H9 (cell line): ENCODE data around the gene CCT2. TPM values are rescaled to one million over a fixed set of nuclear protein-coding genes. Genes with fewer than 3 reads are reported as not detected.

Experiments
- DNase-seq: peaks from one replicate; pipeline ENCODE4 v3.0.0-alpha.2; 2017
- H2AFZ ChIP-seq: one replicate; pipeline ENCODE4 v1.6.1; 2013; ENCODE audit warnings: mild to moderate bottlenecking, low read length, control low read depth, moderate library complexity
- H2AK5ac ChIP-seq: 2 replicates; pipeline ENCODE4 v1.6.1; 2013; ENCODE audit warnings: low read length, control low read depth, mixed read lengths; ENCODE audit not compliant: insufficient read length
- H2BK120ac ChIP-seq: one replicate; pipeline ENCODE4 v1.6.1; 2013; ENCODE audit warnings: low read depth, mild to moderate bottlenecking, low read length, control low read depth, inconsistent platforms; ENCODE audit not compliant: poor library complexity, severe bottlenecking
- H2BK12ac ChIP-seq: 2 replicates; pipeline ENCODE4 v1.6.1; 2013; ENCODE audit warnings: low read length, control low read depth, mixed read lengths, low read depth; ENCODE audit not compliant: insufficient read length
- H2BK15ac ChIP-seq: 2 replicates; pipeline ENCODE4 v1.6.1; 2013; ENCODE audit warnings: low read depth, low read length, control low read depth
- H2BK20ac ChIP-seq: one replicate; pipeline ENCODE4 v1.6.1; 2013; ENCODE audit warnings: low read depth, mild to moderate bottlenecking, low read length, control low read depth, inconsistent platforms; ENCODE audit not compliant: poor library complexity, severe bottlenecking
- H2BK5ac ChIP-seq: 2 replicates; pipeline ENCODE4 v1.6.1; 2013; ENCODE audit warnings: low read length, control low read depth, mixed read lengths; ENCODE audit not compliant: insufficient read length
- H3K14ac ChIP-seq: 2 replicates; pipeline ENCODE4 v1.6.1; 2013; ENCODE audit warnings: low read length, control low read depth; ENCODE audit not compliant: insufficient read depth
- H3K18ac ChIP-seq: 2 replicates; pipeline ENCODE4 v1.6.1; 2013; ENCODE audit warnings: low read depth, mild to moderate bottlenecking, mixed read lengths, low read length, control low read depth; ENCODE audit not compliant: insufficient read length
- H3K23ac ChIP-seq: 2 replicates; pipeline ENCODE4 v1.6.1; 2013; ENCODE audit warnings: low read length, control low read depth, mixed read lengths, low read depth; ENCODE audit not compliant: insufficient read length
- H3K23me2 ChIP-seq: 2 replicates; pipeline ENCODE4 v1.6.1; 2013; ENCODE audit warnings: low read depth, mild to moderate bottlenecking, mixed read lengths, low read length, control low read depth; ENCODE audit not compliant: insufficient read length, poor library complexity, severe bottlenecking
- H3K27ac ChIP-seq: 2 replicates; pipeline ENCODE4 v1.5.1; 2013; ENCODE audit warnings: low read length, control low read depth, mixed read lengths, low read depth; ENCODE audit not compliant: insufficient read length
- H3K27me3 ChIP-seq: 2 replicates; pipeline ENCODE4 v1.6.1; 2013; ENCODE audit warnings: low read length, control low read depth, inconsistent platforms; ENCODE audit not compliant: insufficient read depth
- H3K4ac ChIP-seq: 2 replicates; pipeline ENCODE4 v1.6.1; 2013; ENCODE audit warnings: low read depth, mild to moderate bottlenecking, control low read depth, inconsistent platforms, low read length, moderate library complexity
- H3K4me1 ChIP-seq: 2 replicates; pipeline ENCODE4 v1.6.1; 2013; ENCODE audit warnings: low read length, control low read depth, inconsistent platforms; ENCODE audit not compliant: insufficient read depth
- H3K4me2 ChIP-seq: 2 replicates; pipeline ENCODE4 v1.6.1; 2013; ENCODE audit warnings: low read length, control low read depth, mixed read lengths; ENCODE audit not compliant: insufficient read length, insufficient read depth
- H3K56ac ChIP-seq: 2 replicates; pipeline ENCODE4 v1.6.1; 2013; ENCODE audit warnings: low read depth, mild to moderate bottlenecking, mixed read lengths, low read length, control low read depth; ENCODE audit not compliant: insufficient read length
- H3K79me1 ChIP-seq: 2 replicates; pipeline ENCODE4 v1.6.1; 2013; ENCODE audit warnings: low read depth, mild to moderate bottlenecking, moderate library complexity, low read length, control low read depth, inconsistent platforms; ENCODE audit not compliant: insufficient read depth, poor library complexity, severe bottlenecking
- H3K79me2 ChIP-seq: 2 replicates; pipeline ENCODE4 v1.6.1; 2013; ENCODE audit warnings: low read length, control low read depth, inconsistent platforms; ENCODE audit not compliant: insufficient read depth
- H3K9ac ChIP-seq: 2 replicates; pipeline ENCODE4 v1.6.1; 2013; ENCODE audit warnings: low read length, control low read depth, mixed read lengths; ENCODE audit not compliant: insufficient read length; ENCODE audit errors: extremely low read depth
- H3K9me3 ChIP-seq: one replicate; pipeline ENCODE4 v1.6.1; 2013; ENCODE audit warnings: low read depth, low read length, inconsistent platforms; ENCODE audit not compliant: control insufficient read depth
- H3T11ph ChIP-seq: one replicate; pipeline ENCODE4 v1.6.1; 2013; ENCODE audit warnings: mild to moderate bottlenecking, low read length, control low read depth, inconsistent platforms
- H4K20me1 ChIP-seq: one replicate; pipeline ENCODE4 v1.6.1; 2013; ENCODE audit not compliant: control insufficient read depth, insufficient read length, insufficient read depth
- H4K5ac ChIP-seq: 2 replicates; pipeline ENCODE4 v1.6.1; 2013; ENCODE audit warnings: low read depth, mild to moderate bottlenecking, mixed read lengths, low read length, control low read depth; ENCODE audit not compliant: insufficient read length
- H4K8ac ChIP-seq: replicated peaks from 2 replicates; pipeline ENCODE4 v1.6.1; 2013; ENCODE audit warnings: low read length, control low read depth, mixed read lengths, low read depth; ENCODE audit not compliant: insufficient read length
- H4K91ac ChIP-seq: 2 replicates; pipeline ENCODE4 v1.6.1; 2013; ENCODE audit warnings: low read depth, mild to moderate bottlenecking, moderate library complexity, mixed read lengths, low read length, control low read depth; ENCODE audit not compliant: insufficient read length
- H3K27ac Mint-ChIP-seq, 3 experiments: 2 replicates in 2 of 3; 3 replicates in 1 of 3; pipeline ENCODE4 v1.8.0; 2020 to 2021; ENCODE audit warnings: mixed read lengths in 3 of 3, mild to moderate bottlenecking in 1 of 3, moderate library complexity in 1 of 3
- H3K27me3 Mint-ChIP-seq: 2 replicates; pipeline ENCODE4 v1.8.0; 2021; ENCODE audit warnings: low read depth, mild to moderate bottlenecking, moderate library complexity, mixed read lengths
- H3K36me3 Mint-ChIP-seq, 3 experiments: 2 replicates in 2 of 3; 3 replicates in 1 of 3; pipeline ENCODE4 v1.8.0; 2020 to 2021; ENCODE audit warnings: low read depth in 3 of 3, mixed read lengths in 3 of 3; ENCODE audit not compliant: insufficient read depth in 1 of 3
- H3K4me1 Mint-ChIP-seq, 2 experiments: 2 replicates each; pipeline ENCODE4 v1.8.0; 2020; ENCODE audit warnings: mixed read lengths in 2 of 2
- H3K4me3 Mint-ChIP-seq, 2 experiments: 2 replicates in 1 of 2; 3 replicates in 1 of 2; pipeline ENCODE4 v1.8.0; 2020 to 2021; ENCODE audit warnings: mild to moderate bottlenecking in 2 of 2, mixed read lengths in 2 of 2, moderate library complexity in 1 of 2
- H3K9me3 Mint-ChIP-seq, 2 experiments: 2 replicates in 1 of 2; 3 replicates in 1 of 2; pipeline ENCODE4 v1.8.0; 2020; ENCODE audit warnings: mild to moderate bottlenecking in 2 of 2, mixed read lengths in 2 of 2, moderate library complexity in 1 of 2
- WGBS: extraction: QIAGEN DNeasy Blood & Tissue Kit; methylation state at CpG from one replicate; pipeline ENCODE4 v1.1.7; 2013; ENCODE audit warnings: missing lambda C conversion rate, low lambda C conversion rate, mixed read lengths; ENCODE audit not compliant: insufficient read length; ENCODE audit errors: extremely low coverage; 5-methylcytosine and 5-hydroxymethylcytosine counted together
- total RNA-seq: library from RNA; stranded (reverse); gene quantifications from 2 replicates; pipeline ENCODE4 v1.2.1, GENCODE V29; 2021
- TF ChIP-seq, protein P1 (sequence below): fragments of 200-600 bp; sonication (generic); conservative IDR thresholded peaks from 3 replicates; pipeline ENCODE4 v1.8.0; 2021; ENCODE audit warnings: antibody characterized with exemption, mild to moderate bottlenecking

Gene CCT2
- total RNA-seq, 1 experiment from 2014 or later = 405 TPM

GRCh38 chr12:69546693-69547438 is 38.4 kb upstream of the CCT2 start:
- TF ChIP-seq, protein P1, sequence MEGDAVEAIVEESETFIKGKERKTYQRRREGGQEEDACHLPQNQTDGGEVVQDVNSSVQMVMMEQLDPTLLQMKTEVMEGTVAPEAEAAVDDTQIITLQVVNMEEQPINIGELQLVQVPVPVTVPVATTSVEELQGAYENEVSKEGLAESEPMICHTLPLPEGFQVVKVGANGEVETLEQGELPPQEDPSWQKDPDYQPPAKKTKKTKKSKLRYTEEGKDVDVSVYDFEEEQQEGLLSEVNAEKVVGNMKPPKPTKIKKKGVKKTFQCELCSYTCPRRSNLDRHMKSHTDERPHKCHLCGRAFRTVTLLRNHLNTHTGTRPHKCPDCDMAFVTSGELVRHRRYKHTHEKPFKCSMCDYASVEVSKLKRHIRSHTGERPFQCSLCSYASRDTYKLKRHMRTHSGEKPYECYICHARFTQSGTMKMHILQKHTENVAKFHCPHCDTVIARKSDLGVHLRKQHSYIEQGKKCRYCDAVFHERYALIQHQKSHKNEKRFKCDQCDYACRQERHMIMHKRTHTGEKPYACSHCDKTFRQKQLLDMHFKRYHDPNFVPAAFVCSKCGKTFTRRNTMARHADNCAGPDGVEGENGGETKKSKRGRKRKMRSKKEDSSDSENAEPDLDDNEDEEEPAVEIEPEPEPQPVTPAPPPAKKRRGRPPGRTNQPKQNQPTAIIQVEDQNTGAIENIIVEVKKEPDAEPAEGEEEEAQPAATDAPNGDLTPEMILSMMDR = no peak

More at GRCh38 chr12:69546693-69547438, 38.4 kb upstream of the CCT2 start:
- no peaks in the 10 kb centered on the region for H3K27me3 ChIP-seq
- H3K27me3 Mint-ChIP-seq = no peaks in the 10 kb centered on the region
- H4K20me1 ChIP-seq = no peaks in the 10 kb centered on the region
- no peak overlapping the region for H3K27ac ChIP-seq
- H3K4ac ChIP-seq = no peak overlapping the region
- H3K27ac Mint-ChIP-seq = no peak overlapping the region
- no peak overlapping the region for H2AFZ ChIP-seq
- no peak overlapping the region for H2BK120ac ChIP-seq
- no peak overlapping the region for H3K4me2 ChIP-seq
- peaks cover 6% of the 10 kb centered on the region in 2 experiments for H3K4me1 Mint-ChIP-seq
- H3K9me3 ChIP-seq = no peaks in the 10 kb centered on the region
- H3K9ac ChIP-seq = no peak overlapping the region
- H2BK5ac ChIP-seq = no peak overlapping the region
- no peak overlapping the region for H2BK12ac ChIP-seq
- no peak overlapping the region for H2BK15ac ChIP-seq
- no peak overlapping the region for H3K23ac ChIP-seq
- H3K14ac ChIP-seq = no peak overlapping the region
- H3K79me1 ChIP-seq = no peaks in the 10 kb centered on the region
- H3K79me2 ChIP-seq = no peaks in the 10 kb centered on the region
- no peak overlapping the region for H2AK5ac ChIP-seq
- peaks cover 6 to 8% of the 10 kb centered on the region in 2 experiments for H3K9me3 Mint-ChIP-seq
- H3K23me2 ChIP-seq = no peaks in the 10 kb centered on the region
- no peak overlapping the region for H4K5ac ChIP-seq
- no peak overlapping the region for H4K8ac ChIP-seq
- H3T11ph ChIP-seq = no peak overlapping the region
- no peak for DNase-seq
- no peaks in the 10 kb centered on the region for H3K4me1 ChIP-seq
- no peak overlapping the region for H3K4me3 Mint-ChIP-seq
- H3K36me3 Mint-ChIP-seq = peaks cover 10 to 15% (median 11%) of the 10 kb centered on the region in 3 experiments
- no CpG with 5 or more reads among the region's 7 CpGs for WGBS
- H3K18ac ChIP-seq = no peak overlapping the region
- H3K56ac ChIP-seq = no peak overlapping the region
- no peak overlapping the region for H4K91ac ChIP-seq
- H2BK20ac ChIP-seq = no peak overlapping the region
